Body of pancreas (tissue), 4 donors: ENCODE results near the gene NOC2L. TPM values are rescaled to one million over a fixed set of nuclear protein-coding genes. Genes with fewer than 3 reads are reported as not detected.

ENCODE experiments used
- ATAC-seq: fragments of 150-250 bp; one replicate; pipeline ENCODE4 v1.9.1; 2016
- DNase-seq, 4 donors: peaks; one replicate each; pipeline ENCODE4 v3.0.0-alpha.2; 2019
- H3K27ac ChIP-seq, 4 donors: fragments of 200-600 bp; sonication (generic); 1 replicate in 3 of 4; 2 replicates in 1 of 4; pipeline versions ENCODE4 v1.5.1 to v1.6.1; 2016 to 2019; ENCODE audit warnings: mild to moderate bottlenecking in 1 of 4, mixed read lengths in 1 of 4, moderate library complexity in 1 of 4
- H3K27me3 ChIP-seq, 2 donors: fragments of 200-600 bp; sonication (generic); one replicate each; pipeline ENCODE4 v1.6.0; 2016; ENCODE audit warnings: mild to moderate bottlenecking in 1 of 2
- H3K36me3 ChIP-seq, 2 donors: fragments of 200-600 bp; sonication (generic); replicated peaks in 1 of 2; 2 replicates each; pipeline ENCODE4 v1.5.1; 2016; ENCODE audit warnings: low read depth in 2 of 2; ENCODE audit not compliant: insufficient read depth in 1 of 2
- H3K4me1 ChIP-seq: fragments of 200-600 bp; sonication (generic); one replicate; pipeline ENCODE4 v1.6.0; 2016
- H3K4me3 ChIP-seq, 2 donors: fragments of 200-600 bp; sonication (generic); 1 replicate in 1 of 2; 2 replicates in 1 of 2; pipeline ENCODE4 v1.5.1; 2016 to 2019
- H3K9me3 ChIP-seq, 3 donors: fragments of 200-600 bp; sonication (generic); 1 replicate in 2 of 3; 2 replicates in 1 of 3; pipeline ENCODE4 v1.5.1; 2016
- POLR2A ChIP-seq, 3 donors: fragments of 450-650 bp; IDR thresholded peaks; one replicate each; pipeline ENCODE4 v1.6.1; 2016; ENCODE audit warnings: antibody characterized with exemption in 3 of 3, mild to moderate bottlenecking in 2 of 3
- WGBS, 2 donors: methylation state at CpG; one replicate each; pipeline ENCODE4 v1.1.5; 2017; 5-methylcytosine and 5-hydroxymethylcytosine counted together
- intact Hi-C: fragments of 100-400 bp; cut with DNase I; formaldehyde crosslinking; loops from one replicate; pipeline ENCODE4 v1.15.1; 2023
- total RNA-seq, 2 donors: library from RNA; depleted of rRNA; stranded (reverse); fragments of >200 nt; gene quantifications; one replicate each; pipeline ENCODE4 v1.1.0, GENCODE V29; 2016
- TF ChIP-seq, protein P1 (sequence below), 7 experiments: fragments of 450-650 bp in 4 of 7; fragments of 200-600 bp in 3 of 7; sonication (generic) in 3 of 7; IDR thresholded peaks; one replicate each; pipeline ENCODE4 v1.5.1; 2016 to 2019; ENCODE audit warnings: antibody characterized with exemption in 7 of 7

Gene NOC2L
- total RNA-seq, 2 donors from 2014 or later = 30.6 to 32.3 TPM

DNA sequence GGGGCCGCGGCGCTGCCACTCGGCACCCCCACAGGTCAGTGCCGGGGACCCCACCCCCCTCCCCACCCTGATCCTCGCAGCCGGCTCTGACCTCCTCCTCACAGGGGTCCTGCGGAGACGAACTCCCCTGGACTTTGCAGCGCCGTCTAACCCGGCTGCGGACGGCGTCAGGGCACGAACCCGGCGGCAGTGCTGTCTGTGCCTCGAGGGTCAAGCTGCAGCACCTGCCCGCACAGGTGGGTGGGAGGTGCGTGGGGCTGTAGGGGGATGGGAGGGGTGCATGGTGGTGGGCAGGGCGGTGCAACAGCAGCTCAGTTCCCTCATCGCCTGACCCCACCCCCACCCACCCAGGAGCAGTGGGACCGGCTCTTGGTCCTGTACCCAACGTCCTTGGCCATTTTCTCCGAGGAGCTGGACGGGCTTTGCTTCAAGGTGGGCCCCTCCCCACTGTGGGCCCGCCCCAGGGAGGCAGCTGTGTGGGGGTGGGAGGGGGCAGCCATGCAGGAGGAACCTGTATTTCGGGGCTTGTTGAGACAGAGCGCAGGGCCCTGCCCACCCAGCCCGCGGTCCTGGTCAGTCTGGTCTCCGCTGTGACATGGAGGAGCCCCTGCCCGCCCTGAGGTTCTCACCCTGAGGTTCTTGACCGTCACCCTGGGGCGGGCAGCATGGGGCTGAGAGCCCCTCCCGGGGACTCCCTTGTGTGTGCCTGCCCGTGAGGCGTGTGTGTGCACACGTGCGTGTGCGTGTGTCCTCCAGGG is 12.1 kb upstream of the NOC2L start:
- Histone ChIP-seq H3K27me3 (peaks cover 0 to 6% of the 10 kb centered on the region in 2 donors), H3K4me3 (no peak overlapping the region), H3K9me3 (no peaks in the 10 kb centered on the region), H3K36me3 (no peaks in the 10 kb centered on the region), H3K27ac (no peak overlapping the region), H3K4me1 (peaks cover 23% of the 10 kb centered on the region)
- DNase-seq = no peak
- intact Hi-C loops = no loop called here
- TF ChIP-seq, protein P1, sequence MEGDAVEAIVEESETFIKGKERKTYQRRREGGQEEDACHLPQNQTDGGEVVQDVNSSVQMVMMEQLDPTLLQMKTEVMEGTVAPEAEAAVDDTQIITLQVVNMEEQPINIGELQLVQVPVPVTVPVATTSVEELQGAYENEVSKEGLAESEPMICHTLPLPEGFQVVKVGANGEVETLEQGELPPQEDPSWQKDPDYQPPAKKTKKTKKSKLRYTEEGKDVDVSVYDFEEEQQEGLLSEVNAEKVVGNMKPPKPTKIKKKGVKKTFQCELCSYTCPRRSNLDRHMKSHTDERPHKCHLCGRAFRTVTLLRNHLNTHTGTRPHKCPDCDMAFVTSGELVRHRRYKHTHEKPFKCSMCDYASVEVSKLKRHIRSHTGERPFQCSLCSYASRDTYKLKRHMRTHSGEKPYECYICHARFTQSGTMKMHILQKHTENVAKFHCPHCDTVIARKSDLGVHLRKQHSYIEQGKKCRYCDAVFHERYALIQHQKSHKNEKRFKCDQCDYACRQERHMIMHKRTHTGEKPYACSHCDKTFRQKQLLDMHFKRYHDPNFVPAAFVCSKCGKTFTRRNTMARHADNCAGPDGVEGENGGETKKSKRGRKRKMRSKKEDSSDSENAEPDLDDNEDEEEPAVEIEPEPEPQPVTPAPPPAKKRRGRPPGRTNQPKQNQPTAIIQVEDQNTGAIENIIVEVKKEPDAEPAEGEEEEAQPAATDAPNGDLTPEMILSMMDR (IDR thresholded peaks at IDR 0.05) = no peak
- no peak for TF ChIP-seq POLR2A (IDR thresholded peaks at IDR 0.05)
- no peak for ATAC-seq
- WGBS, 2 donors = 29 to 40% methylated on average over 3 to 38 of the region's 42 CpGs

DNA sequence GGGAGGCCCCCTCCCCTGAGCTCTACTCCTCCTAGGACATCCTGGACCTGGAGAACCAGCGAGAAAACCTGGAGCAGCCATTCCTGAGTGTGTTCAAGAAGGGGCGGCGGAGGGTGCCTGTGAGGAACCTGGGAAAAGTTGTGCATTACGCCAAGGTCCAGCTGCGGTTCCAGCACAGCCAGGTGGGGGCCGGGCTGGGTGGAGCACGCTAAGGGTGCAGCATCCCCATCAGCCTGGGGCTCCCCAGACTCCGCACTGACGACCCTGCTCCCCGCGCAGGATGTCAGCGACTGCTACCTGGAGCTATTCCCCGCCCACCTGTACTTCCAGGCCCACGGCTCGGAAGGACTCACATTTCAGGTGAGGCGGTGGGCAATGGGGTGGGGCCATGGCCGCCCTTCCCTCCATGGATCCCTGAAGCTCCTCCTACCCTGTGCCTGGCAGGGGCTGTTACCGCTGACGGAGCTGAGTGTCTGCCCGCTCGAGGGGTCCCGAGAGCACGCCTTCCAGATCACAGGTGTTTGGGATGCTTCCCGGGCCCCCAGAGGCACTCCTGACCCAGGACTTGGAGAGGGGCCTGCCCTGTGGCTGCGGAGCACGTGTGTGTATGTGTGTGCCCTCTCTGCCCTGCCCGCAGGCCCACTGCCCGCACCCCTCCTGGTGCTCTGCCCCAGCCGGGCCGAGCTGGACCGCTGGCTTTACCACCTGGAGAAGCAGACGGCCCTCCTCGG is 11.4 kb upstream of the NOC2L start:
- Histone ChIP-seq H3K27me3 (peaks cover 0 to 6% of the 10 kb centered on the region in 2 donors), H3K36me3 (no peaks in the 10 kb centered on the region), H3K4me1 (peaks cover 20% of the 10 kb centered on the region), H3K27ac (no peak overlapping the region), H3K4me3 (no peak overlapping the region), H3K9me3 (no peaks in the 10 kb centered on the region)
- intact Hi-C loops = no loop called here
- ATAC-seq = no peak
- TF ChIP-seq POLR2A (IDR thresholded peaks at IDR 0.05) = no peak
- TF ChIP-seq, protein P1 (IDR thresholded peaks at IDR 0.05) = no peak
- DNase-seq = no peak
- 11 to 16% methylated on average over 5 to 33 of the region's 33 CpGs for WGBS, 2 donors

DNA sequence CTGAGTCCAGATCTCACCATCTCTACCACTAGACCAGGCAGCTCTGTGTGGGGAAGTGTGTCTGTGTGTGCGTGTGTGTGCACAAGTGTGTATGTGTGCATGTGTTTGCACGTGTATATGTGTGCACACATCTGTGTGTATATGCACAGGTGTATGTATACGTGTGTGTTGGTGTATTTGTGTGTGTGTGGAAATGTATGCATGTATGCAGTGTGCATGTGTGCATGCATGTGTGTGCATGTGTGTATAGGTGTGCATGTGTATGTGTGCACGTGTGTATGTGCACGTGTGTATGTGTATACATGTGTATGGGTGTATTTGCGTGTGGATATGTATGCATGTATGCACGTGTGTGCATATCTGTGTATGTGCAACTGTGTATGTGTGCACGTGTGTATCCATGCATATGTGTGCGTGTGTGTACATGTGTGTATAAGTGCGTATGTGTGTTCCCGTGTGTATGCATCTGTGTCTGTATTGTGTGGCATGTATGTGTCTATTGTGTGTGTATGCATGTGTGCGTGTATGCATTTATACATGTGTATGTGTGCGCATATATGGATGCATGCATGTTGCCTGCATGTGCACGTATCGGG is 10.3 kb upstream of the NOC2L start:
- peaks cover 20% of the 10 kb centered on the region for H3K4me1 ChIP-seq
- TF ChIP-seq, protein P1 (IDR thresholded peaks at IDR 0.05) = no peak
- no peak for TF ChIP-seq POLR2A (IDR thresholded peaks at IDR 0.05)
- no peak overlapping the region for H3K4me3 ChIP-seq
- intact Hi-C loops = no loop called here
- ATAC-seq (no peak), DNase-seq (no peak)
- no peaks in the 10 kb centered on the region for H3K9me3 ChIP-seq
- H3K36me3 ChIP-seq = no peaks in the 10 kb centered on the region
- 67 to 74% methylated on average over 15 of the region's 15 CpGs for WGBS, 2 donors
- peaks cover 0 to 6% of the 10 kb centered on the region in 2 donors for H3K27me3 ChIP-seq
- no peak overlapping the region for H3K27ac ChIP-seq

DNA sequence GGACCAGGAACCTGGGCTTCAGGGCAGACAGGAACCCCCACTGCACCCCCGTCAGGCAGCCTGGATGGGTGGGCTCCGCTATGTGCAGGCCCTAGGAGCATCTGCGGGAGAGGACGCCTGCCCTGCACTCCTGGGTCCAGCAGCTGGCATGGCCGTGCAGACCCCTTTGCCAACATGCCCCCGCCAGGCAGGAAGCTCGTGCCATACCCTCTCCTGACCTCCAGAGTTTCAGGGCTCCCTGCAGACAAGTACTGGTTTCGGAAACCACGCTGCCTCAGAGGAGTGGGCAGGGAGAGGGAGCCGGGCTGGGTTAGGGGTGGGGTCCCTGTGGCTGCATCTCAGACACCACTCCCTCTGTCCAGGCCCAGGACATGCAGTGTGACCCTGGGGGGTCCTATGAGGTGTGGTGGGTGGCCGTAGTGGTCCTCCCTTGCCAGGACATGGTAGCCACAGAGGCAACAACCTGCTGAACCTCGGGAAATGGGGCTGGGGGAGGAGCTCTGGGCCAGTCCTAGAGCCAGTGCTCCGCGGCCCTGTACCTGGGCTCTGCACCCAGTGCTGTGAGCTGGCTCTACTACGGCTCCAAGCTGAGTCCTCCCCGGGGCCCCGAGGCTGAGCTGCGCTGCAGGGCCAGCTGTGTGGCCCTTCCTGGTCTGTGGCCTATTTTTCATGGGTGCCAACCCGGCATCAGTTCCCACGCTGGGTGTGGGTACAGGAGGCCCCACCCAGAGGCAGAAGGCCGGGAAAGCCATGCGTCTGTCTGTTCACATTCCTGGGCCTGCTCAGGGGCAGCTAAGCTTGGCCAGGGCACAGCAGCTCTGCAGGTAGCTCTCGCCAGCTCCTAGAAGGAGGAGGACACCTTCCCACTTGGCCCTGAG is 8.6 kb upstream of the NOC2L start:
- 55 to 77% methylated on average over 10 to 20 of the region's 23 CpGs for WGBS, 2 donors
- Histone ChIP-seq H3K36me3 (no peaks in the 10 kb centered on the region), H3K9me3 (no peaks in the 10 kb centered on the region), H3K27ac (no peak overlapping the region), H3K27me3 (peaks cover 0 to 6% of the 10 kb centered on the region in 2 donors), H3K4me1 (peaks cover 20% of the 10 kb centered on the region), H3K4me3 (no peak overlapping the region)
- TF ChIP-seq POLR2A (IDR thresholded peaks at IDR 0.05) = no peak
- TF ChIP-seq, protein P1 (IDR thresholded peaks at IDR 0.05) = no peak
- no peak for ATAC-seq
- intact Hi-C loops = no loop called here
- peak in 1 of 4 donors; percentile 50 for DNase-seq
